Stimulated activated CD8-positive, alpha-beta memory T cell treated with anti-CD3 and anti-CD28 coated beads, Interleukin-4, amount 100 ng/mL, for 48 hours (primary cell): ENCODE measurements around the gene CAND2.

Experiments used
- DNase-seq: peaks from one replicate; pipeline ENCODE4 v3.0.0-alpha.2; 2020

The CAND2 gene

DNA sequence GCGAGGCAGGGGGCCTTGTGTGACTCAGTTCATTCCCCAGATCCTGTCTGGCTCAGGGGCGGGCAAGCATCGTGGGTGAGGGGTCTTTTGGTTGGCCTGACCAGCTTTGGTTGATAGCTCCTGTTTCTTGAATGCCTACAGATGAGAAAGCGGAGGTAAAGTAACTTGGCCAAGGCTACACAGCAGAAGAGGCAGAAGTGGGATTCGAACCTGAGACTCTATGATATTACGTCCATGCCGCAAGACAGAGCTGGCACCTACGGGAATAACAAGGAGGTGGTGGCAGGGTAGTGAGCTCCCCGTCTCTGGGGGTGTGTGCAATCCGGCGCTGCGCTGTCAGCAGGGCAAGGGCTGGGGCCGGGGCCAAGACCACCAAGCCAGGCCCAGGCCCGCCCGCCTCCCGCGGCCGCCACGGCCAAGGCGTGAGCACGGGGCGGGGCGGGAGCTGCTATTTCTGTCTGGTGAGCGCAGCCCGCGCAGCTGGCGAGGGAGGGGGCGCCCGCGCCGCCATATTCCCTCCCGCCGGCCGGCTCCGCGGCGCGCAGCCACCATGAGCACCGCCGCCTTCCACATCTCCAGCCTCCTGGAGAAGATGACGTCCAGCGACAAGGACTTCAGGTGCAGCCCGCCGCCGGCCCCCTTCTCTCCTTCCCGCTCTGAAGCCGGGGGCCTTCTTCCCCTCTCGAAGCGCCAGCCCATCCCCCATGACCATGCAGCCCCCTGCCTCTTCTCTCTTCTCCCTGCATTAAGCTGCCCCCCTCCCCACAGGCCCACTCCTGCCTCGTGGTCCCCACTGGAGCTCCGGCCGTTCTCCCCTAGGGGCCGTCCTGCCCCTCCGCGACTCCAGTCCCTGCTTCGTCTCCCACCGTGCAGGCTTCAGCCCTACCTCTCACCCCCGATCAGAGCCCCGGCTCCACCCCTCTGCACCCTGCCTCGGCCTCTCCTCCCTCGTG, at the start of gene CAND2:
Gene CAND2 (plus strand): TSS at position 510 of the 953 bp plus-strand sequence. CDS start 41 bp downstream, at position 551.
- DNase-seq = peak; percentile 47

DNA sequence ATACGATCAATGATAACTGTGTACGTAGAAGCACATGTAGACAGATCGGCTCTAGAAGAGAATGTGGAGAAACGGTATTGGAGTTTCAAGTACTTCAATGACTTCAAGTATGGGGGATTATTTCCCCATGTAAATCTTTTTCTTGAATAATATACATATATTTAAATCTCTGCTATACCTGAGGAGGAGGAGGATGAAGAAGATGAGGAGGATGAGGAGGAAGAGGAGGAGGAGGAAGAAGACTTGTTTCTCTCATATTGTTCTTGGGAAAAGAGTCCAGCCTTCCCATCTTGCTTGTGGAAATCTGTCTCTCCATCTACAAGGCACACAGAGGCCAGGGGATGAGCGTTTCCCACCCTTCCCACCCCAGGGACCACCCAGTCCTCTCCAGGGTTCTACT, 48.0 kb upstream of the CAND2 start:
- DNase-seq = no peak

DNA sequence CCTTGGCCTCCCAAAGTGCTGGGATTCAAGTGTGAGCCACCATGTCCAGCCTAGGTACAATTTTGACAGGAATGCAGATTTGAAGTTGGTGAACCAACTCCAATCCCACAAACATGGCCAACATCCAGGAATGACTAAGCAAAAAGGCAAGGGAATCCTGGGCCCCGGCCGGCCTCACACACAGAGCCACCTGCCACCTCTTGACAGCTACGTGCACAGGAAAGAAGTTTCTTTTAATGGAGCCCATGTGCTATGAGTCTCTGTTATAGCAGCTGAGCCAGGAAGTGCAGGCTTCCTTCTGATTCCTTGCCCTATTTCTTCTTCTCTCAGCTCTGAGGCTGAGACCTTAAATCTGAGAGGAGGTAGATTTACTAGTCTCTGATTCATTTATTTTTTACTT, 46.3 kb upstream of the CAND2 start:
- no peak for DNase-seq

DNA sequence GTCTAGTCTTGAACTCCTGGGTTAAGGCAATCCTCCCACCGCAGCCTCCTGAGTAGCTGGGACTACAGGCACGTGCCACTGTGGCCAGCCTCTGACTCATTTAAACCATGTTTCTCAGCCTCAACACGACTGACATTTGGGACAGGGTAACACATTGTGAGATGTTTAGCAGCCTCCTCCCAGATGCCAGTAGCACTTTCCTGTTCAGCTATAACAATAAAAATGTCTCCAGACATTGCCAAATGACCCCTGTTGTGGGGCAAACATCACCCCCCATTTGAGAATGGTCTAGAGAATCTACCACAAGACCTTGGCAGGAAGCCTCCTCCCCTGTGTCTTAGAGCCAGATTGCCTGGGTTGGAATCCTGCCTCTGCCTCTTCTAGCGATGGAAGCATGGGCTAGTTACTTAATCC, 45.8 kb upstream of the CAND2 start:
- peak; percentile 61 for DNase-seq

DNA sequence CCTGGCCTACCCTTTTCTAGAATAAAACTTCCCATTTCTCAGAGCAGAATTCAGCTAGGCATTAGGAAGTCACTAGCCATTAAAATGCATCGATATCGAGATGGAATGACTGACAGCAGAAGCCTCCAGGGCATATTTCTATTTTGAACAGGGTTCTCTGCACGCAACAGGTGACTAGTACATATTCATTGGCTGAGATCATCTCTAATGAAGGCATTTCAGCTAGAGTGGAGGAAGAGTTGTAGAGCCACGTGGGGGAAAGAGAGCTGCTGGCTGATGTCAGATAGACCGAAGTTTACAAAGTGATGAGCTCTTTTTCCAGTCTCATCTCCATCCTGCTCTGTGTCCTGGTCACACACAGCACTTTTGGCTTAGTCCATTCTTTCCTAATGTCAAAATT, 44.9 kb upstream of the CAND2 start:
- no peak for DNase-seq

DNA sequence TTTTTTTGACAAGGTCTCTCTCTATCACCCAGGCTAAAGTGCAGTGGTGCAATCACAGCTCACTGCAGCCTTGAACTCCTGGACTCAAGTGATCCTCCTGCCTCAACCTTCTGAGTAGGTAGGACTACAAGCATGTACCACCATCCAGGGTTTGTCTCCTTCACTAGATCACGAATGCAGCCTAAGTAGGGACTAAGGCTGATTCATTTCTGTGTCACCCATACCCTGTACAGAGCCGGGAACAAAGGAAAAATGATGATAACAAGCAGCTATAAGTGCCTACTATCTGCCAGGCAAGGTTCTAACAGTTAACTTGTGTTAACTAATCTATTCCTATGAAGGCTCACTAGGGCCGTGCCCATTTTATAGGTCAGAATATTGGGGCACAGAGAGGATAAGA, 44.4 kb upstream of the CAND2 start:
- DNase-seq = no peak

DNA sequence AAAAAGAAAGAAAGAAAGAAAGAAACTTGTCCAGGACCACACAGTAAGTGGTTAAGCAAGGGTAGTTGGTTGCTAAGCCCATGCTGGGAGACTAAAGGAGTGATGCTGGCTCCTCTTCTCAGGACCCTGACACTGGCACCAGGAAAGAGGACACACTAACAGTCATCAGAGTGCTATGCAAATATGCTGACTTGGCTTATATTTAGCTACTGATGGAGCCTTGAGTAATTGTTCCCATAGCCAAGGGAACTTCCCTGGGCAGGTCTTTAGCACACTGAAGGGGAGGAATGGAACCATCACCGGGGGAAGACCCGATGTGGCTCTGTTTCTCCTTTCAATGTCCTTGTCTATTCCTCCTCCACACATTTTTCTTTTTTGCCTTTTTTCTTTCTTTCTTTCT, 43.7 kb upstream of the CAND2 start:
- DNase-seq = no peak

DNA sequence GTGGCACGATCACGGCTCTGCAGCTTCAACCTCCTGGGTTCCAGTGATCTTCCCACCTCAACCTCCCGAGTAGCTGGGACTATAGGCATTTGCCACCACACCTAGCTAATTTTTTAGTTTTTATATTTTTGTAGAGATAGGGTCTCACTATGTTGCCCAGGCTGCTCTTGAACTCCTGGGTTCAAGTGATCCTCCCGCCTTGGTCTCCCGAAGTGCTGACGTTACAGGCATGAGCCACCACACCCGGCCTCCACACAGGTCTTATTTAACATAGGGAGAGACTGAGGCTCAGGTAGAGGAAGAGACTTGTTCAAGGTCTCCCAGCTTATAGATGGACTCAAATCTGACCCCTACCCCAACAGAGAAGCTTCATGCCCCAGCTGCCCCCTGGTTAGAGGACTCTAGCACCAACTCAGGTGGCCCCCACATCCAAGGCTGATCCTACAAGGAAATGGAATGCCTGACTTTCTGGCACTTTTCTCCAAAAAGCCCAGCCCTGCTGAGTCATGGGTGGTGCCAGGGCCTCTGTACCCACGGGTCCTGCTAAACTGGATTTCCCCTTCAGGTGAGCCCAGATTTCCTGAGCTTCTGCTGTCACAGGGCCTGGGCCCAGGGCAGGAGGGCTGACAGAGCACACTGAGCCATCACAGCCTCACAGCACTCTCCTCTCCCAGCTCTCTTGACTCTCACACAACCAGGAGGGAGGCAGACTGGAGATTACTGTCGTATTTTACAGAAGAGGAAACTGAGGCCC, 43.0 kb upstream of the CAND2 start:
- no peak for DNase-seq

DNA sequence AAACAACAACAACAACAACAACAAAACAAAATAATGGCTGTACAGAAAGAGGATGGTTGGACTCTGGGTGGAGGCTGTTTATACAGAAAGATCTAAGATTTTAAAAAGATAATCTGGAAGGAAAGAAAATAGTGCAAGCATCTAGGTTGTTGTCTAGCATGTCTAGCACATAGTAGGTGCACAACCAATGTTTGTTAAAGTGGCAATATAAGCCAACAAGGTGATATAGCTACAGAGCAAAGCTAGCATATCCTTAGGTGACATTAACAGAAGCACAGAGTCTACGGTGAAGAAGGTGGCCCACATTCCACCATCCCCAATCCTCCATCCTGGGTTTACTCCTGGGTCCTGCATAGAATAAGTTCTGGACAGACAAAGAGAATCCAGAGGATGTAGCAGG, 42.2 kb upstream of the CAND2 start:
- DNase-seq = no peak

DNA sequence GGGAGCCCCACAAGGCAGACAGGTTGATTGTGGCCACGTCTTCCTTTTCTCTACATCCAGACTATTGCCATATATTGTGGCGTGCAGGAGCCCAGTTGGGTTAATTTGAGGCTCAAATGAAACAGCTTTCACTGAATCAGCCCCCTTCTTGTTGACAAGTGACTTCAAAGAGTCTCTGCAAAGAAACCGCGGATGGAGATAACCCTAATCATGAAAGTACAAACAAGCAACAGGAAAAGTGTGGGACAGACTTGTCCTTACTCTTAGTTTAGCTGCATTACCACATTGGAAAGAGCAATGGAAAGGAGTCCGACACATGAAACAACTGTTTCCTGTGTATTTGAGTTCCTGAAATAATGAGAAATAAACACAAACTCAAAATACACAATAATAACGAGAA, 40.7 kb upstream of the CAND2 start:
- no peak for DNase-seq

DNA sequence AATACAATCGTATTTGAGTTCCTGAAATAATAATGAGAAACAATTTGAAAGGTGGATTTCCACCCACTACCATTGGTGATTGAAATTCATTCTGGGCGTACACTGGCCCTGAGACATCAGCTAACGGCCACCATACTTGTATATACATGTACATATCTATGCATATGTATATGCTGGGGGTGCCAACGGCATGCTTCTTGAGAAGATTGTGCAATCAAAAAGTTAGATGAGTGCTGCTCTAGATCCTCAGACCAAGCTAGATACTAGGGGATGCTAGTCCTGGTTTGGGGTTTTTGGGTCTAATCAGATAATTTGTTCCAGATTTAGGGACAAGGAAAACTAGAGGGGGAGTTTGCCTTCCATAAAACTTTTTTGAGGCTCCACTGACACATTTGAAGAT, 40.3 kb upstream of the CAND2 start:
- no peak for DNase-seq

DNA sequence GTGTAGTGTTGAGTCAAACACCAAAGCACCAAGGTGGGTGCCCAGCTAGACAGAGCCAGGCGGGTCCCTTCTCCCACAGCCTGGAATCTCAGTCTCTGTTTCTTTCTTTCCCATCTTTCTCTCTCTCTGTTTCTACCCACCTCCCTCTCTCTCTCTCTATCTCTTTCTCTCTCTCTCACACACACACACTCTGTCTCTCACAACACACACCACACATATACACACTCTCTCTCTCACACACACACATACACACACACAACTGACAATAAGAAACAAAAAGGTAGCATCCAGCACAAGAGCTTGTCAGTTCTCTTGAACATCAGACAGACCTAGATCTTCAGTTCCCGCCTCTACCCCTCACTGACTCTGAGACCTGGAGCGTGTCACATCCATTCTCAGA, 39.8 kb upstream of the CAND2 start:
- DNase-seq = no peak

DNA sequence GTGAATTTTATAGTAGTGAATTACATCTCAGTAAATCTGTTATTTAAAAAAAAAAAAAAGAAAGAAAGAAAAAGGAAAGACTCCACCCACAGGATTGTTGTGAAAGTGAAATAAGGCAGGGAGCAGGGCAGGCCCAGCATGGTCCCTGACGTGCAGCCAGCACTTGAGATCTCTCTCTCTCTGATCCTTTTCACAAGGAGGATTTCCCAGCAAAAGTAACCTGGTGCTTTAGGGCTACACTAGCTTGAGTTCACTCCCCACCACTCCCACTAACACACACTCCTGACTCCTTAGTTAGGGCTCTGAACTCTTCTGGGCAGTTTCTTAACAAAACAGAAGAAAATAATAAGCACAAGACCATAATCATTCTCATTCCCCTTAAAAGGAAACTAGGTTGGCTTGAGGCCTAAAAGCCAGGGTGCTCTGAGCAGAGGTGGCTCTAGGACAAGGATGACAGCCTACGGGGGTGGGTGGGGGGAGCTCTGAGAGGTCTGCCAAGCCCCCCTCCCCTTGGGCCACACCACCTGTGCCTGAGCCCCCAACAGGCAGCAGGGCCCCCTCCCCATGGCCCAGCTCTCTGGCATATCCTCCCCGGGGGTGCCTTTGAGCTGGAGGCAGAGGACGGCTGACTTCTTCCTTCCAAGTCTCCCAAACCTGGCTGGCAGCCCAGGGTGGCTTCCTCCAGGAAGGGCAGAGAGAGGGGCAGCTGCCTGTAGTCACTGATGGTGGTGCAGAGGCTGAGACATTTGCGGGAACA, 38.3 kb upstream of the CAND2 start:
- no peak for DNase-seq

DNA sequence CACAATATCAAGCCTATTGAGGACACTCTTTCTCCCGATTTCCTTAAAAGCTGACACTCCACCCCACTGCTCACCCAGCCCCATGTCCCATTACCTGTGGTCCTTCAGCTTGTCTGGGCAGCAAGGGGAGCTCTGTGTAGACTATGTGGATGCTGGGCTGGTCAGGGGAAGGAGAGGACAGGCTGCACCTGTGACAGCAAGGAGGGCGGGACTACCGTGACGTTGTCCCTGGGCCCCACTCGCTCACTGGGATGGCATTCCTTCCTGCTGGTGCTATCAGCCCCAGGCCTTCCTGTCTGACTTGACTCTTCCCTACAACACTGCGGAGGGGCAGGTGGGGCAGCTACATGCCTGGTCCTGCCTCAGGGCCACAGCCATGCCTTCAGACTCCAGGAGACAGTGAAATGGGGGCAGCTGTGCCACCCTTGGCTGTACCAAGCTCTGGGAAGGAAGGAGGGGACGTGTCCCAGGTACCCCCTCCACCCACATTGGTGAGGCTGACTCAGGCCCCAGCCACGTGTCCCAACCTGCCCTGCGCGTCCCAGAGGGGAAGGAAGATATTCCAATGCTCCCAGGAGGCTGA, 37.3 kb upstream of the CAND2 start, which contains the start of gene TMEM40:
Gene TMEM40 (minus strand): TSS at position 163 of the 583 bp plus-strand sequence. CDS start 9,427 bp downstream, outside the sequence.
- DNase-seq = no peak

DNA sequence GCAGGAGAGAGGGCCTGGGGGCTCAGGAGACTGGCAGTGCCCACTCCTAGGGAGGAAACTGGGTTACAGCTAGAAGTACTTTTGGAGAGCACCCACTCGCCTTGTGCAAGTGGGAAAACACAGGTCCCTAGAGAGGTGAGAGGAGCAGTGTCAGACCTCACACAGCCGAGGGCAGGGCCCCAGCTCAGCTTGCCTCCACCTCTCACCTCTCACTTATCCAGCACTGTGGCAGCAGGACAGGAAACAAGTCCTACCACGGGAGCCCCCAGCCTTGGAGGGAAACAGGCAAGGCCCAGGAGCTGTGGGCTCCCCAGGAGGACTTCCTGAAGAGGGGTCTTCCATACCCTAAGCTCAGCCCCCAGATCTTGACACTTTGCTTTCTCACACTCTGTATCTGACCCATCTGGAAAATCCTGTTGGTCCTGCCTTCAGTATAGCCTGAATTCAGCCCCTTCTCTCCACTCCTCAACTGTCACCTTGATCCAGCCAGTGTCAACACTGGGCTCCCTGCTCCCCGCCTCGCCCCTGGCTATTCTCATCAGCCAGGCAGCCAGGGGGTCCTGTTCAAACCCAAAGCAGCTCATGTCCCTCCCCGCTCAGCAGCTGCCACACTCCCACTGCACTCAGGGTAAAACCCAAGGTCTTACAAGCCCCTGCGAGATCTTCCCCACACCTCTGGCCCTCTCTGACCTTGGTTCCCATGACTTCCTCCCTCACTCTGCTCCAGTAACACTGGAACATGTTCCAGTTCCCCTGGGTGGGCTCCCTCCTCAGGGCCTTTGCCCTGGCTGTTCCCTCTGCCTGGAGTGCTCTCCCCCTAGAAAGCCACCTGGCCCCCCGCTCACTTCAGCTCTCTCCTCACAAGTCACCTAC, 36.6 kb upstream of the CAND2 start:
- no peak for DNase-seq

DNA sequence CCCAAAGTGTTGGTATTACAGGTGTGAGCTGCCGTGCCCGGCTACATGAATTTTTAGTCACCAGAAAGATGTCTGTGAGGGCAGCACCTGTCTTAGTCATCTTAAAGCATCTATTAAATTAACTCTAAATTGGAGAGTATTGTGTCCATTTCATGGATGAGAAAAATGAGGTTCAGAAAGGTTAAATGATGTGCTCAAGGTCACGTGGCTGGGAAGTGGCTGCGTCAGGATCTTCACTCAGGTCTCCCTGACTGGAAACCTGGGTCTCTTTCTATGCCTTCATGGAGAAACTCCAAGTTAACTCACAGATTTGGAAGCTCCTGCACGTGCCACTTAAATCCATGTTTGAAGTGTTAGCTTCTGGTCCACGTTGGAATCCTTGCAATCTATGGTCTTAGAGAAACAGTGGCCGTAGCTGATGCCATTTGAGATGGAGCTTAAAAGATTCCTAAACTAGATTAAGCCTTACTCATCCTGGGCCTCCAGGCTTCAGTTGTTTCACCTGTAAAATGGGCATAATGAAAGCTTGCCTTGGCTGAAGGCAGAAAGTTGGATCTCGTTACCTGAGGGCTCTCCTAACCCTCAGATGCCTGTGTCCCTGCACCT, 32.2 kb upstream of the CAND2 start:
- DNase-seq = no peak

DNA sequence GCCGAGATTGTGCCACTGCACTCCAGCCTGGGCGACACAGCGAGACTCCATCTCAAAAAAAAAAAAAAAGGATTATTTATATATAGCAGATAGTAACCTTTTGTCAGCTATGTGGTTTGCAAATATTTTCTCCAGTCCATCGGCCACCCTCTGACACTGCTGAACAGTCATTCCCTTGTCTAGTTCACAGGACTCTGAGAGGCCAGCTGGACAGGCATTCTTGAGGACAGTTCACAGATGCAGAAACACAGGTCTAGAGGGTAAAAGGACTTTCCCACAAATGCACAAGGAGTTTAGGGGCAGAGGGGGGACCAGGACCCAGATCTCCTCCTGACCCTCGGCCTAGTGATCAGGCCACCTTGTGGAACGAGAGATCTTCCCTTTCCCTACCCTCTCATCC, 29.9 kb upstream of the CAND2 start:
- no peak for DNase-seq

DNA sequence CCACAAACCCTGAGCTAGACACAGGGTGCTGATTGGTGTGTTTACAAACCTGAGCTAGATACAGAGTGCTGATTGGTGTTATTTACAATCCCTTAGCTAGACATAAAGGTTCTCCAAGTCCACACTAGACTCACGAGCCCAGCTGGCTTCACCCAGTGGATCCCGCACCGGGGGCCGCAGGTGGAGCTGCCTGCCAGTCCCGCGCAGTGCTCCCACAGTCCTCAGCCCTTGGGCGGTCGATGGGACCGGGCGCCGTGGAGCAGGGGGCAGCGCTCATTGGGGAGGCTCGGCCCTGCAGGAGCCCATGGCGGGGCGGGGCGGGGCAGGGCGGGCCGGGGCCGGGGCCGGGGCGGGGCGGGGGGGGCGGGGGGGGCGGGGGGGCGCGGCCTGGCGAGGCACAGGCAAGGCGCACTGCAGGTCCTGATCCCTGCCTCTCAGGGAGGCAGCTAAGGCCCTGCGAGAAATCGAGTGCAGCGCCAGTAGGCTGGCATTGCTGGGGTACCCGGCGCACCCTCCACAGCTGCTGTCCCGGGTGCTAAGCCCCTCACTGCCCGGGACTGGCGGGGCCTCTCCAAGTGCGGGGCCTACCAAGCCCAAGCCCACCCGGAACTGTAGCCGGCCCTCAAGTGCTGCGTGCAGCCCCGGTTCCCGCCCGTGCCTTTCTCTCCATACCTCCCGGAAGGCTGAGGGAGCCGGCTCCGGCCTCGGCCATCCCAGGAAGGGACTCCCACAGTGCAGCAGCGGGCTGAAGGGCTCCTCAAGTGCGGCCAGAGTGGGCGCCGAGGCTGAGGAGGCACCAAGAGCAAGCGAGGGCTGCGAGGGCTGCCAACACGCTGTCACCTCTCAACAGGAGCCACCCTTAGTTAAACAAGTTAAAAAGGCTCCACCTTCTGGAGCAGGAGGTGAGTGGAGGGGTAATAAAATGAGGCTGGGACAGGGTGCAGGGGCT, 27.6 kb upstream of the CAND2 start:
- no peak for DNase-seq

DNA sequence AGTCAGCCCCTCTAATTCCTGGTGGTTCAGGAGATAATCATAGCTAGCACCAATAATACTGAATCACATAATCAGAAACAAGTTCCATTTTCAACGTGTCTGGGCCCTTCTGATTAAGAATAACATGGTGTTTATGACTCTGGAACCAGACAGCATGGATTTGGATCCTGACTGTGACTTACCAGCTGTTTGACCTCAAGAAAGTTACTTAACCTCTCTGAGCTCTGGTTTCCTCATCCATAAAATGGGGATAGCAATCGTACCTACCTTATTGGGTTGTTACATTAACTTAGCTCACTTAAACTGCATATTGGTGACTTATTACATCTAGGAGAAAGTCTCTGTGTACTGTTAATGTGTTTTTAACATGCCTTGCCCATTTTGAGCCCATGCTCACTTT, 26.7 kb upstream of the CAND2 start:
- no peak for DNase-seq

DNA sequence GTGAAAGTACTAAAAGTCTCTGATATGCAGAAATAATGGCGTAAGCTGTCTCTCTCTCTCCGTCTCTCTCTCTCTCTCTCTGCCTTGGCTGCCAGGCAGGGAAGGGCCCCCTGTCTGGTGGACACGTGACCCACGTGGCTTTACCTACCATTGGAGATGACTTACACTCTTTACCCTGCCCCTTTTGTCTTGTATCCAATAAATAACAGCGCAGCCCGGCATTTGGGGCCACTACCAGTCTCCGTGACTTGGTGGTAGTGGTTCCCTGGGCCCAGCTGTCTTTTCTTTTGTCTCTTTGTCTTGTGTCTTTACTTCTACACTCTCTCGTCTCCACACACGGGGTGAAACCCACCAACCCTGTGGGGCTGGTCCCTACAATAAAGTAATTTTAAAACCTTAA, 25.2 kb upstream of the CAND2 start:
- no peak for DNase-seq
